Vagina (tissue), 2 donors: ENCODE measurements around the gene GAST. TPM values are rescaled to one million over a fixed set of nuclear protein-coding genes. Genes with fewer than 3 reads are reported as not detected.

Experiments
- DNase-seq, 2 donors: peaks; one replicate each; pipeline ENCODE4 v3.0.0-alpha.2; 2017; ENCODE audit errors: extremely low spot score in 2 of 2
- H3K27ac ChIP-seq: fragments of 200-600 bp; sonication (generic); one replicate; pipeline ENCODE4 v1.5.1; 2019
- H3K27me3 ChIP-seq: fragments of 200-600 bp; sonication (generic); one replicate; pipeline ENCODE4 v1.5.1; 2019
- H3K36me3 ChIP-seq, 2 donors: fragments of 200-600 bp; sonication (generic); one replicate each; pipeline ENCODE4 v1.5.1; 2017 to 2019
- H3K4me1 ChIP-seq: fragments of 200-600 bp; sonication (generic); one replicate; pipeline ENCODE4 v1.5.1; 2019
- H3K4me3 ChIP-seq, 2 donors: fragments of 200-600 bp; sonication (generic); 1 replicate in 1 of 2; 2 replicates in 1 of 2; pipeline ENCODE4 v1.5.1; 2016 to 2019
- H3K9me3 ChIP-seq: fragments of 200-600 bp; sonication (generic); one replicate; pipeline ENCODE4 v1.5.1; 2019
- POLR2A ChIP-seq, 2 donors: fragments of 450-650 bp; IDR thresholded peaks; one replicate each; pipeline ENCODE4 v1.6.1; 2017; ENCODE audit warnings: antibody characterized with exemption in 2 of 2, mild to moderate bottlenecking in 2 of 2, moderate library complexity in 2 of 2
- POLR2AphosphoS5 ChIP-seq, 2 donors: sonication (generic); formaldehyde crosslinking; IDR thresholded peaks; one replicate each; pipeline ENCODE4 v1.9.0; 2017; ENCODE audit warnings: antibody characterized with exemption in 2 of 2, mild to moderate bottlenecking in 2 of 2, low read depth in 1 of 2; ENCODE audit not compliant: insufficient read depth in 1 of 2
- intact Hi-C: fragments of 100-400 bp; cut with DNase I; formaldehyde crosslinking; loops from one replicate; pipeline ENCODE4 v1.15.1; 2023
- small RNA-seq: library from RNA; depleted of rRNA; stranded (forward); fragments of <200 nt; gene quantifications from one replicate; pipeline ENCODE3, GENCODE V24; 2016
- total RNA-seq: library from RNA; depleted of rRNA; stranded (reverse); fragments of >200 nt; gene quantifications from one replicate; pipeline ENCODE4 v1.2.3, GENCODE V29; 2016
- TF ChIP-seq, protein P1 (sequence below), 3 experiments: fragments of 450-650 bp in 2 of 3; fragments of 200-600 bp in 1 of 3; sonication (generic) in 1 of 3; IDR thresholded peaks; one replicate each; pipeline ENCODE4 v1.5.1; 2017 to 2019; ENCODE audit warnings: antibody characterized with exemption in 3 of 3, mild to moderate bottlenecking in 2 of 3, moderate library complexity in 2 of 3

Gene GAST
- total RNA-seq, 1 donor from 2014 or later, result not detected

DNA sequence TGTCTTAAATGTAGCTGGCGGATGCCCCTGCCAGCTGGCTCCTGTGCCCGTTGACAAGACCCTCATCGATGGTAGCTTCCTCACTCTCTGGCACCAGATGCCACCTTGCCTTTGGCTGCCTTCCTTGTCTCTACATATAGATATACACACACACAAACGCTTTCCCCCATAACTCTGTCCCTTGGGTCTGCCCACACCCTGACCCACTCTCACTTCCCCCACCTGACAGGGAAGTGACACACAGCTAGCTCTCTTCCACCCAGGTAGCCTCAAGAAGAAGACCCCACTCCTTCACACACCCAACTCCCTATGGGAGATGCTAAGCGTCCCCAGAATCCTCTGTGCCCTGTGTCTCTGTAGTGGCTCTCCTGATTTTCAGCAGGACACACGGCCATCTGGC, 48.7 kb downstream of the GAST start:
- no peak overlapping the region for H3K27ac ChIP-seq
- no peak for TF ChIP-seq POLR2AphosphoS5 (IDR thresholded peaks at IDR 0.05; ENCODE audit: insufficient read depth in 1 of 2, low read depth in 1 of 2)
- TF ChIP-seq, protein P1, sequence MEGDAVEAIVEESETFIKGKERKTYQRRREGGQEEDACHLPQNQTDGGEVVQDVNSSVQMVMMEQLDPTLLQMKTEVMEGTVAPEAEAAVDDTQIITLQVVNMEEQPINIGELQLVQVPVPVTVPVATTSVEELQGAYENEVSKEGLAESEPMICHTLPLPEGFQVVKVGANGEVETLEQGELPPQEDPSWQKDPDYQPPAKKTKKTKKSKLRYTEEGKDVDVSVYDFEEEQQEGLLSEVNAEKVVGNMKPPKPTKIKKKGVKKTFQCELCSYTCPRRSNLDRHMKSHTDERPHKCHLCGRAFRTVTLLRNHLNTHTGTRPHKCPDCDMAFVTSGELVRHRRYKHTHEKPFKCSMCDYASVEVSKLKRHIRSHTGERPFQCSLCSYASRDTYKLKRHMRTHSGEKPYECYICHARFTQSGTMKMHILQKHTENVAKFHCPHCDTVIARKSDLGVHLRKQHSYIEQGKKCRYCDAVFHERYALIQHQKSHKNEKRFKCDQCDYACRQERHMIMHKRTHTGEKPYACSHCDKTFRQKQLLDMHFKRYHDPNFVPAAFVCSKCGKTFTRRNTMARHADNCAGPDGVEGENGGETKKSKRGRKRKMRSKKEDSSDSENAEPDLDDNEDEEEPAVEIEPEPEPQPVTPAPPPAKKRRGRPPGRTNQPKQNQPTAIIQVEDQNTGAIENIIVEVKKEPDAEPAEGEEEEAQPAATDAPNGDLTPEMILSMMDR (IDR thresholded peaks at IDR 0.05), result no peak
- TF ChIP-seq POLR2A (IDR thresholded peaks at IDR 0.05), result no peak

DNA sequence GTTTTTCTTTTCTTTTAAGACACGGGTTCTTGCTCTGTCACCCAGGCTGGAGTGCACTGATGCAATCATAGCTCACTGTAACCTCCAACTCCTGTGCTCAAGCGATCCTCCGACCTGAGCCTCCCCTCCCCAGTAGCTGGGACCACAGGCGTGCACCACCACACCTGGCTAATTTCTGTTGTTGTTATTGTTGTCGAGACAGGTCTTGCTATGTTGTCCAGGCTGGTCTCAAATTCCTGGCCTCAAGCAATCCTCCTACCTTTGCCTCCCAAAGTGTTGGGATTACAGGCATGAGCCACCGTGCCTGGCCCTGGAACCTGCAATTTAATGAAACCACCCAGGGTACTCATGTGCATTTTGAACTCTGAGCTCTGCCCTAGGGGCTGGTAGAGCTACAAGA, 50.3 kb downstream of the GAST start:
- Histone ChIP-seq H3K27me3 (no peaks in the 10 kb centered on the region), H3K36me3 (peaks cover 0 to 87% of the 10 kb centered on the region in 2 donors), H3K4me3 (no peak overlapping the region), H3K9me3 (no peaks in the 10 kb centered on the region), H3K27ac (no peak overlapping the region), H3K4me1 (no peaks in the 10 kb centered on the region)
- intact Hi-C loops, result no loop called here
- no peak for TF ChIP-seq POLR2A (IDR thresholded peaks at IDR 0.05)
- DNase-seq, result no peak

More for the DNA sequence above, 48.7 kb downstream of the GAST start:
- no peak overlapping the region for H3K4me3 ChIP-seq
- no peaks in the 10 kb centered on the region for H3K9me3 ChIP-seq
- no peaks in the 10 kb centered on the region for H3K27me3 ChIP-seq
- H3K4me1 ChIP-seq, result no peaks in the 10 kb centered on the region
- DNase-seq, result no peak
- peaks cover 0 to 89% of the 10 kb centered on the region in 2 donors for H3K36me3 ChIP-seq
- intact Hi-C loops, result no loop called here

DNA sequence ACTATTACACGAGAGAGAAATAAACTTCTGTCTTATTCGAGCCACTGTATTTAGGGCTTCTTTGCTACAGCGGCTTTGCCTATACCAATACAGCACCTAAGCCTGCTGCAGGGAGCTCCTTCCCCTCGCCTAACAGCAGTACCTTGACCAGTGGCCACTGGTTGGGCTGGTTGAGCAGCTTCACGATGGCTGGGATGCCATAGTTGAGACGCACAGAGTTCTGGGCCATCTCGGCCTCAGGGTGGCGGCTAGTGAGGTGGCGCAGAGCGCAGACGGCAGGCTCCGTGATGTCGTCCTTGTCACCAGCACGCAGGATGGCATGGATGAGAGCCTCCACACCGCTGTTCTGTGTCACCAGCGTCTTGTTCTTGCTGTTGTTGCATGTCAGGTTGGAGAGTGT, 50.7 kb downstream of the GAST start:
- H3K27ac ChIP-seq, result no peak overlapping the region
- H3K36me3 ChIP-seq, result peaks cover 0 to 86% of the 10 kb centered on the region in 2 donors
- no peaks in the 10 kb centered on the region for H3K4me1 ChIP-seq
- TF ChIP-seq POLR2A (IDR thresholded peaks at IDR 0.05), result no peak
- no peak for TF ChIP-seq POLR2AphosphoS5 (IDR thresholded peaks at IDR 0.05; ENCODE audit: insufficient read depth in 1 of 2, low read depth in 1 of 2)
- TF ChIP-seq, protein P1 (IDR thresholded peaks at IDR 0.05), result no peak
- H3K9me3 ChIP-seq, result no peaks in the 10 kb centered on the region
- intact Hi-C loops, result no loop called here
- no peak for DNase-seq
- H3K27me3 ChIP-seq, result no peaks in the 10 kb centered on the region
- H3K4me3 ChIP-seq, result no peak overlapping the region

DNA sequence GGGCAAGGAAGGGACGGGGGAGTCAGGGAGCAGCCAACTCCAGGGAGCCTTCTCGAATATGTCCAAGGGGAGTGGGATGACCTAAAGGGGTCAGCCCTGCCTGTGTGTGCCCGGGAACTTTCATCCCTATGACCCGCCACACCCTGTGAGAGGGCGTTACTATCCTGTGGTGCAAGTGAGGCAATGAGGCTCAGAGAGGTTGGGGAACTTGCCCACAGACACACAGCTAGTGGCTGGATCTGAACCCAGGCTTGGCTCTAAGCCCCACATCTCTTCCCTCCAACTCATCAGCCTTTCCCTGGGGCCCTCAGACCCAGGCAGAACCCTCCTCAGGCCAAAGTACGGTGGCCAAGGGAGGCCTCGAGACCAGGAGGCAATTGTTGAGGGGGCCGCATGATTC, 51.2 kb downstream of the GAST start:
- Histone ChIP-seq H3K4me3 (no peak overlapping the region), H3K27me3 (no peaks in the 10 kb centered on the region), H3K27ac (no peak overlapping the region), H3K9me3 (no peaks in the 10 kb centered on the region), H3K4me1 (no peaks in the 10 kb centered on the region), H3K36me3 (peaks cover 0 to 83% of the 10 kb centered on the region in 2 donors)
- intact Hi-C loops, result no loop called here
- TF ChIP-seq POLR2A (IDR thresholded peaks at IDR 0.05) (no peak), POLR2AphosphoS5 (IDR thresholded peaks at IDR 0.05; ENCODE audit: insufficient read depth in 1 of 2, low read depth in 1 of 2) (no peak)
- TF ChIP-seq, protein P1 (IDR thresholded peaks at IDR 0.05), result no peak
- DNase-seq, result no peak

Small RNA genes lying within 50 kb of the gene (small RNA-seq; reads per million reads assigned to genes)
- gene RN7SL399P (not detected), gene RNA5SP442 (not detected)

Other genes starting within 250 kb of the GAST start
- gene KRT32, start 244.9 kb upstream of the GAST start, total RNA-seq, result not detected
- gene KRT35, start 231.2 kb upstream of the GAST start, total RNA-seq, result not detected
- gene KRT36, start 222.4 kb upstream of the GAST start, total RNA-seq, result not detected
- gene KRT13, start 206.7 kb upstream of the GAST start, total RNA-seq, result 10,968 TPM
- gene KRT15, start 193.4 kb upstream of the GAST start, total RNA-seq, result 931 TPM
- gene KRT19, start 184.0 kb upstream of the GAST start, total RNA-seq, result 198 TPM
- not detected for gene KRT9, start 140.3 kb upstream of the GAST start, total RNA-seq
- gene KRT14, start 125.4 kb upstream of the GAST start, total RNA-seq, result 1,546 TPM
- gene KRT16, start 99.6 kb upstream of the GAST start, total RNA-seq, result 872 TPM
- 165 TPM for gene KRT17, start 87.8 kb upstream of the GAST start, total RNA-seq
- 204 TPM for gene EIF1, start 23.4 kb upstream of the GAST start, total RNA-seq
- gene HAP1, start 22.3 kb downstream of the GAST start, total RNA-seq, result 1.2 TPM
- gene JUP, start 74.4 kb downstream of the GAST start, total RNA-seq, result 589 TPM
- gene P3H4, start 99.6 kb downstream of the GAST start, total RNA-seq, result 11.5 TPM
- gene FKBP10, start 100.7 kb downstream of the GAST start, total RNA-seq, result 53.5 TPM
- gene NT5C3B, start 123.9 kb downstream of the GAST start, total RNA-seq, result 71.5 TPM
- not detected for gene KLHL10, start 125.5 kb downstream of the GAST start, total RNA-seq
- gene KLHL11, start 153.1 kb downstream of the GAST start, total RNA-seq, result 15.2 TPM
- gene ACLY, start 206.6 kb downstream of the GAST start, total RNA-seq, result 74.9 TPM
- gene ODAD4, start 218.3 kb downstream of the GAST start, total RNA-seq, result 1.7 TPM